GM23338 (cell line): ENCODE data around the gene NDUFS7.

Source experiments
- CREB1 ChIP-seq: fragments of 250-450 bp; sonication (Bioruptor Pico); IDR thresholded peaks from 2 replicates; pipeline ENCODE4 v1.5.0; 2020; ENCODE audit warnings: low read depth, mild to moderate bottlenecking, moderate library complexity
- EZH2 ChIP-seq: fragments of 200-600 bp; sonication (generic); IDR thresholded peaks from one replicate; pipeline ENCODE4 v1.8.0; 2017; ENCODE audit warnings: antibody characterized with exemption, mild to moderate bottlenecking, low read depth; ENCODE audit not compliant: unreplicated experiment
- EZH2phosphoT487 ChIP-seq: fragments of 200-600 bp; sonication (generic); IDR thresholded peaks from one replicate; pipeline ENCODE4 v1.8.1; 2018; ENCODE audit warnings: antibody characterized with exemption; ENCODE audit not compliant: unreplicated experiment
- JUNB ChIP-seq: IDR thresholded peaks from one replicate; pipeline ENCODE4 v1.6.1; 2016; ENCODE audit warnings: antibody characterized with exemption; ENCODE audit not compliant: unreplicated experiment
- POLR2AphosphoS5 ChIP-seq: IDR thresholded peaks from 2 replicates; pipeline ENCODE4 v1.6.1; 2016; ENCODE audit warnings: antibody characterized with exemption, low read depth
- TF ChIP-seq, protein P1 (sequence below), 2 experiments: fragments of 200-600 bp in 1 of 2; sonication (generic) in 1 of 2; conservative IDR thresholded peaks; 2 replicates each; pipeline versions ENCODE4 v1.5.1 to v1.6.1; 2016 to 2017; ENCODE audit warnings: antibody characterized with exemption in 2 of 2, low read depth in 2 of 2, mild to moderate bottlenecking in 2 of 2, moderate library complexity in 1 of 2

DNA sequence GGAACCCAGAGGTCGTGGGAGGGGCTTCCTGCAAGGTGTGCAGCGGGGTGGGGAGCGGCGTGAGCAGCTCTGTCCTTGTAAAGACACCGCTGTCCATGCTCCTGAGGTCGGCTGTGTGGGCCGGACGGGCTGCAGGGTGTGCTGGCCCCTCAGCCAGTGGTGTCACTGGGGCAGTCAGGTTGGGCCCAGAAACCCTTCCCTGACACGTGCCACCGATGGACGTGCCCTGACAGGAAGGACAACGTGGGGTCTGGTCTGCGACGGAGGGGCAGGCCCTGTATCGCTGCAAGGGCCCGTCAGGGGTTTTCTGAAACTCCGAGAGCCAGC is 50.3 kb downstream of the NDUFS7 start:
- no peak for TF ChIP-seq EZH2phosphoT487
- no peak for TF ChIP-seq EZH2
- TF ChIP-seq, protein P1, sequence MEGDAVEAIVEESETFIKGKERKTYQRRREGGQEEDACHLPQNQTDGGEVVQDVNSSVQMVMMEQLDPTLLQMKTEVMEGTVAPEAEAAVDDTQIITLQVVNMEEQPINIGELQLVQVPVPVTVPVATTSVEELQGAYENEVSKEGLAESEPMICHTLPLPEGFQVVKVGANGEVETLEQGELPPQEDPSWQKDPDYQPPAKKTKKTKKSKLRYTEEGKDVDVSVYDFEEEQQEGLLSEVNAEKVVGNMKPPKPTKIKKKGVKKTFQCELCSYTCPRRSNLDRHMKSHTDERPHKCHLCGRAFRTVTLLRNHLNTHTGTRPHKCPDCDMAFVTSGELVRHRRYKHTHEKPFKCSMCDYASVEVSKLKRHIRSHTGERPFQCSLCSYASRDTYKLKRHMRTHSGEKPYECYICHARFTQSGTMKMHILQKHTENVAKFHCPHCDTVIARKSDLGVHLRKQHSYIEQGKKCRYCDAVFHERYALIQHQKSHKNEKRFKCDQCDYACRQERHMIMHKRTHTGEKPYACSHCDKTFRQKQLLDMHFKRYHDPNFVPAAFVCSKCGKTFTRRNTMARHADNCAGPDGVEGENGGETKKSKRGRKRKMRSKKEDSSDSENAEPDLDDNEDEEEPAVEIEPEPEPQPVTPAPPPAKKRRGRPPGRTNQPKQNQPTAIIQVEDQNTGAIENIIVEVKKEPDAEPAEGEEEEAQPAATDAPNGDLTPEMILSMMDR (conservative IDR thresholded peaks at IDR 0.05; ENCODE audit: low read depth in 2 of 2) = no peak
- no peak for TF ChIP-seq CREB1 (CRISPR knock-in tag)
- TF ChIP-seq JUNB = no peak
- no peak for TF ChIP-seq POLR2AphosphoS5
